ES-I3 (cell line): ENCODE measurements around the gene LARP1.
"Not testable (repeated sequence)": the region's sequence is repeated elsewhere in the genome, so short reads cannot be mapped to it uniquely, and the experiment has no call there.

Source experiments
- H3K36me3 ChIP-seq: 2 replicates; pipeline ENCODE4 v1.6.1; 2013; ENCODE audit warnings: mild to moderate bottlenecking, low read length, control low read depth, moderate library complexity; ENCODE audit not compliant: insufficient read depth
- H3K4me1 ChIP-seq: 2 replicates; pipeline ENCODE4 v1.6.1; 2013; ENCODE audit warnings: mild to moderate bottlenecking, control low read depth, low read length; ENCODE audit not compliant: insufficient read depth
- H3K9ac ChIP-seq: 2 replicates; pipeline ENCODE4 v1.6.1; 2013; ENCODE audit warnings: low read depth, mild to moderate bottlenecking, low read length, moderate library complexity
- H3K9me3 ChIP-seq: 2 replicates; pipeline ENCODE4 v1.6.1; 2013; ENCODE audit warnings: mild to moderate bottlenecking, low read length, moderate library complexity; ENCODE audit not compliant: control insufficient read depth, insufficient read depth

Gene LARP1

DNA sequence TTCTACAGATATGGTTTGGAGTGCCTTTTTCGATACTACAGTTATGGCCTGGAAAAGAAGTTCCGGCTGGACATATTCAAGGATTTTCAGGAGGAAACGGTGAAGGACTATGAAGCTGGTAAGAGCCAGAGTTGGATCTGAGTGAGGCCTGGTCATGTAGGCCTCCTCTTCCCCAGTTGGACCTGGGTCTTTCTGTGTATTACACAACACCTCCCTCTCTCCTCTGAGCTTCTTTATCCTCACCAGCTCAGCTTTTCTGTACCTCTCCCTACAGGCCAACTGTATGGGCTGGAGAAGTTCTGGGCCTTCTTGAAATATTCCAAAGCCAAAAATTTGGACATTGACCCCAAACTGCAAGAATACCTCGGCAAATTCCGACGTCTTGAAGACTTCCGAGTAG lies 56.1 kb downstream of the LARP1 start:
- Histone ChIP-seq H3K9me3 (no peaks in the 10 kb centered on the region), H3K4me1 (no peaks in the 10 kb centered on the region), H3K36me3 (peaks cover 55% of the 10 kb centered on the region), H3K9ac (no peak overlapping the region)

DNA sequence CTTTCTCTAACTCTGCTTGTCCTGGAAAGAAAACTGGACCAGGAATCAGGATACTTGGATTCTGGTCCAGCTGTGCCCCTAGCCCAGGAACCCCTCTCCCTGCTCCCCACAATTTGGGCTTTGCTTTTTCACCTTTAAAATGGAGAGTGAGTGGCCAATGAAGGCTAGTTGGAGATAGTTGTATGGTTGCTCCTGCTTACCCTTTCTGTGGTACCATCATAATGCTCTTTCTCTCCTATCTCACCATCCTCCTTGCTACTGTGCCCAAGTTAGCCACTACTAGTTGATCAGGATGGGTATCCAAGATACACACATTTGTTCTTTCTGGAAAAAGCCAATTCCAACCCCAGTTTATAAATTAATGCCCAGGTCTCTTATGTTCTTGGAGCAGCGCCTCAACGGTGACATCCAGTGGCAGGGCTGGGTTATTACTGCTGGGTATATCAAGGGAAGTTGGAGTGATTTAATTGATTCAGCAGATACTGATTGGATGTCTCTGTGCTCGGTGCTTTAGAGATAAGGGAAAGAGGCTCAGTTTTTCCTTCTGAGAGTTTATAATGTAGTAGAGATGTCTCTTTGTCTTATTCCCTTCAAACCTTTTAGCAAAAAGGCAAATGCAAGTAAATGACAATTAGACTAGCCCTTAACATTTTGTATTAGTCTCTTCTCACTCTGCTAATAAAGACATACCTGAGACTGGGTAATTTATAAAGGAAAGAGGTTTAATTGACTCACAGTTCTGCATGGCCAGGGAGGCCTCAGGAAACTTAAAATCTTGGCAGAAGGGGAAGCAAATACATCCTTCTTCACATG lies 56.7 kb downstream of the LARP1 start:
- Histone ChIP-seq H3K4me1 (no peaks in the 10 kb centered on the region), H3K9me3 (no peaks in the 10 kb centered on the region), H3K9ac (no peak overlapping the region), H3K36me3 (peaks cover 58% of the 10 kb centered on the region)

DNA sequence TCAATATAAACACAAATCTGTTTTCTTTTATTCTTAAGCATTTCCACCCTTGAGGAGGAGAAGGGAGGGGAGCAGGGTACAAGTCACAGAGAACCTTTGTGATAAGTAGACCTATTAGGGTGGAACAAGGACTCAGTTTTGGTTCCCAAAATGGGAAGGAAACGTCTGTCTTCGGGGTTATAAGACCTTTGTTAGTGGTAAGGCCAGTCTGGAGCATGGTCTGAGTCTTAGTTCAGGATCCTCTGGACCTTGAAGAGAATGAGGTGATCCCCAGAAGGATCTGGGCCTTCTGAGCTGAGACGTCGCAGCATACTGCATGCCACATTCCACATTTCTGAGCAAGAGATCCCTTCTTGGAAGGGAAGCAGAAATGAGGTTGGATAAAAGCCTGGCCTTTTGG lies 58.0 kb downstream of the LARP1 start:
- H3K36me3 ChIP-seq: peaks cover 56% of the 10 kb centered on the region
- no peaks in the 10 kb centered on the region for H3K4me1 ChIP-seq
- H3K9ac ChIP-seq: no peak overlapping the region
- no peaks in the 10 kb centered on the region for H3K9me3 ChIP-seq

DNA sequence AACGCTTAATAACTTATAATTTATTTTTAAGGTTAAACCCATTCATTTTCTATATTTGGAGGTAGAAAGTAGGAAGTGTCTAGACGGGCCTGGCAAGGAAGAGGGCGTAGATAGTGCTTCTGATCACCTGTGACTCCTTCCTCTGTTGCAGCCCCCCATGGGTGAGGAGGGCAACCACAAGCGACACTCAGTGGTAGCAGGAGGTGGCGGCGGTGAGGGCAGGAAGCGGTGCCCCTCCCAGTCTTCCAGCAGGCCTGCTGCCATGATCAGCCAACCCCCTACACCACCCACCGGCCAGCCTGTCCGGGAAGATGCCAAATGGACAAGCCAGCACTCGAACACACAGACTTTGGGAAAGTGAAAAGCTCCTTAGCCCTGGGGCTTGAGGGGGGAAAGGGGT lies 58.6 kb downstream of the LARP1 start:
- Histone ChIP-seq H3K9ac (no peak overlapping the region), H3K9me3 (no peaks in the 10 kb centered on the region), H3K4me1 (no peaks in the 10 kb centered on the region), H3K36me3 (peaks cover 56% of the 10 kb centered on the region)

DNA sequence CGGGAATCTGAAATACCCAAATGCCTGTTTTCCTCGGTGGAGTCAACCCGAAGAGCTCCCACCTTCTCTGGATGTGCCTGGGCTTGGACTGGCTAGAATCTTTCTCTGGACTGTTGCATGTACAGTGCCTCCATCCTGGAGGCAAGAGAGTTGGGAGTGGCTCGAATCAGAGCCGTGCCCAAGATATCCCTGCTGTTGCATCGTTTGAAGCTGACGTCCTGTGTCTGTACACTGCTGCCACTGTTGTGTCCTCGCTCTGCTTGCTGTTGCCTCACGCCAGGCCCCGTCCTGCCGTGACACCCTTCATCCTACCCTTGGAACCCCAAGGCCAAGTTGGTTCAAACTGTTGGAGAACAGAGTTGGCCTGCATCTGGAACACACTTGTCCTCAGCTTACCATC lies 59.8 kb downstream of the LARP1 start:
- Histone ChIP-seq H3K4me1 (no peaks in the 10 kb centered on the region), H3K9ac (no peak overlapping the region), H3K36me3 (peaks cover 52% of the 10 kb centered on the region), H3K9me3 (no peaks in the 10 kb centered on the region)

DNA sequence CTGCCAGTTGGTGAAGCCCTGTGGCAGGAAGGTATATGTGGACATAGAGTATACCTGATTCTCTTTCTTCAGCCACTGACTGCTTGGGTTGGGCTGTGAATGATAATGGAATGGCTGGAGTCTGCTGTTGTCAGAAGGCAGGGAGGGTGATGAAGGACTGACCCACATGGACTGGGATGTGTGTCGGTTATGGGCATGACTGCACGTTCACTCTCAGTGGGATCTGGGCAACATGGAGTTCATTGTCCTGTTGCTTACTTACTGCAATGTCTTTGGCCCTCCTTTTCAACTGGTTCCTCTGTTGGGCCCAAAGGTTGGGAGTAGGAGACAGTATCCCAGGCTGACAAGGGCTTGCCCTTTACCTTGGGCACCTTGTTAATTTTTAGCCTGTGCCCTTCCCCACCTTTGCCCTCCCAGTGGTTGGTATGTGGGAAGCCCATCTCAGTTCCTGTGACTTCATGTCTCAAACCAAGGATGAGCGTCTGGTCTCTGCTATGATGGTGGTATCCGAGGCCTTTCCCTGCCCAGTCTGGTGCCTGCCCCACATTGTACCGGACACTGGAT lies 60.6 kb downstream of the LARP1 start:
- H3K9ac ChIP-seq: no peak overlapping the region
- H3K36me3 ChIP-seq: peaks cover 51% of the 10 kb centered on the region
- no peaks in the 10 kb centered on the region for H3K9me3 ChIP-seq
- H3K4me1 ChIP-seq: no peaks in the 10 kb centered on the region

DNA sequence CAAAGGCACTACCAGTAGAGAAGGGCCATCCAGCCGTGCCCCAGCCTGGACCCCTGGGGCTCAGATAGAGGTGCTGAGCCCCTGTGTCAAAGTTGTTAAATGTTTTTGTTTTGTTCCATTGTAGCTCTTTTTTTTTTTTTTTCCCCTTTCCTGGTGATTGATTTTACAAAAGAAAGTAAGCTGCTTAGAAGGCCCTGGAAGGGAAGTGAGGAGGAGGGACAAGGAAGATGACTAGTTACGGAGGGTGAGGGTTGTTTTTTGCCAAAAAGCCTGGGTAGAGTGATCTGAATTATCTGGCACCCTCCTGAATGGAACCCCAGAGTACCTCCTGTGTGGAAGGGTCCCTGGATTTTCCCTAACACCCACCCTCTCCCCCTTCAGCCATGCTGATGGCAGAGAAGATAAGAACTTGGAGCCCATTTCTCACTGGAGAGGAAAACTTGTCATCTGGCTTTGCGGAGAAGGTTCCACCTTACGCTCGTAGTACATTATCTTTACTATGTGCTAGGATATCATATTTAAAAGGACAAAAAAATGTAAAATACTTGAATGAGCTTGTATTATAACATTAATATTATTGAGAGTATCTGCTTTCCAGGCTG lies 61.8 kb downstream of the LARP1 start:
- H3K9me3 ChIP-seq: no peaks in the 10 kb centered on the region
- H3K4me1 ChIP-seq: no peaks in the 10 kb centered on the region
- H3K36me3 ChIP-seq: peaks cover 44% of the 10 kb centered on the region
- H3K9ac ChIP-seq: no peak overlapping the region

DNA sequence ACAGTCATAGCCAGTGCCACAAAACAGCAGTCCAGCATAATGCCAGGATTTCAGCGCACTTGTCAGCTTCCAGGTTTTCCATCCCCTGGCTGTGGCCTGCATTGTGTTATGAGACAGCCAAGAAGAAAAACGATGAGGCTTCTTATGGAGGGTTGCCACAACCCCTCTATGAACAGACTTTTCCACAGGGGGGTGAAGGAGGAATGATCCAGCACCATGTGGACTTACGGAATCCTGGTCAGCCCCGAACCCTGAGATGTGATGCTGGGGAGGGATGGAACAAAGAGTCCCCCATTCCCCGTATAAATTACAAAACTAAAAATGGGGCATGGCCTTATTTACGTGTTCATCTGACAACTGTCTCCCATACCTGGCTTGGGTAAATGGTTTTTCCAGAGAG lies 62.6 kb downstream of the LARP1 start:
- Histone ChIP-seq H3K36me3 (peaks cover 41% of the 10 kb centered on the region), H3K9ac (no peak overlapping the region)

DNA sequence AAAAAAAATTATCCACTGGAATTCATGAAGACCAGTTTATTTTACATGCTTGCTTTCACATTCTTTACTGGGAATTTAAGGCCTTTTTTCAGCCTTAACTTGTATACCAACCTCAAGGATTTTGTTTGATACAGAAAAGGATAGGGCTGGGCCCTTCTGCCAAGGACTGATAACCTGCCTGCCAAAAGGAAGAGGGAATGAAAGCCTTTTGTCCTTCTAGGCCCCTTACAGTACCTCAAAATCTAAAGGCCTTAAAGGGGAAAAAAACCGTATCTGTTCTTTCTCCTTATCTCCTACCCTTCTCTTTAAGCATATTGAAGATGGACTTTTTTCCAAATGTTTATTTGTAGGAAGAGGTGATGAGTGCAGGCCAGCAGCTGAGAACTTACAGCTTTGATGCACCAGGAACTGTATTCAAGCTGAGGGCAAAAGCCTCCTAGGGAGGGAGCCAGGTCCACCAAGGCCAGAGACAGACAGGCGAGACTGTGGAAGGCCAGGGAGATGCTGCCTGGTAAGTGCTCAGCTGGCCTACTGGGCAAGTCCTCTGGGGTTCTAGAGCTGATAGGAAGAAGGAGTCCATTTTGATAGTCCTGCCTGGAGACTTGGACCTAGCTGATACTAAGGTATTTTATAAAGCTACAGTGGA lies 63.4 kb downstream of the LARP1 start:
- no peaks in the 10 kb centered on the region for H3K9me3 ChIP-seq
- H3K9ac ChIP-seq: no peak overlapping the region
- H3K4me1 ChIP-seq: no peaks in the 10 kb centered on the region
- H3K36me3 ChIP-seq: peaks cover 37% of the 10 kb centered on the region

More for the DNA sequence above, 62.6 kb downstream of the LARP1 start:
- H3K4me1 ChIP-seq: no peaks in the 10 kb centered on the region
- H3K9me3 ChIP-seq: no peaks in the 10 kb centered on the region

DNA sequence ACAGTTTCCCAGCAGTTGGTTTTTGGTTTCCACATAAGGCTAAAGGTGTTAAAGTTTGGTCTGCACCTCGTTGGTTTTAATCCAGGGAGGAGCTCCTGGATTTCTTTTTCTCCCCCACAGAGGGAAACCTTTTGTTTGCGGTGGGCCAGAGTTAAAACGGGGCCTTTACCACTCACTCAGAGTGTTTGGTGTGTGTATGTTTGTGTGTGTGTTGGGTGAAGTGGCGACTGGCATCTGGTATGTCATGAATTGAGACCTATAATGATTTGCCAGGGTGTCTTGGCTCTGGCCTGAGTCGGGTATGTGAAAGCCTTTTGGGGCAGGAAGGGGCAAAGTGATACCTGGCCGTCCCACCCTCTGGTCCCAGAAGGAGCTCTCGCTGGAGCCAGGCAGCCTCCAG lies 64.4 kb downstream of the LARP1 start:
- H3K36me3 ChIP-seq: peaks cover 43% of the 10 kb centered on the region
- no peak overlapping the region for H3K9ac ChIP-seq
- no peaks in the 10 kb centered on the region for H3K4me1 ChIP-seq
- H3K9me3 ChIP-seq: no peaks in the 10 kb centered on the region

DNA sequence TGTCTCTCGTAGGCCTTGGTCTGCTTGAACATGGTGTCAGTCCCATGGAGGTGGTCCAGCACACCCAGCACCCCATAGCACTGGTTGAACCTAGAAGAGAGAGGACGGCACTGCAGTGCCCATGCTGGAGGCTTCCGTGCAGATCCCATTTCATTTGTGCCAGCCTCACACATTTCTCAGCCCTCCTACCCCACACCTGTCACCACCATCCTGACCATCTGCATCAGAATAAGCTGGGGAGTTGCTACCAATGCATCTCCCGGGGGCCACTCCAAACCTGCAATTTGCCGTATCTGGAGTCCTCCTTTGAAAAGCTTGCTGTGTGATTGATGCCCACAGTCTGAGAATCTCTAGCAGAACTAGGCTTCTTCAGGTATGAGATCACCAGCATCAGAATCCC lies 65.2 kb downstream of the LARP1 start:
- no peaks in the 10 kb centered on the region for H3K4me1 ChIP-seq
- no peak overlapping the region for H3K9ac ChIP-seq
- no peaks in the 10 kb centered on the region for H3K9me3 ChIP-seq
- peaks cover 38% of the 10 kb centered on the region for H3K36me3 ChIP-seq

DNA sequence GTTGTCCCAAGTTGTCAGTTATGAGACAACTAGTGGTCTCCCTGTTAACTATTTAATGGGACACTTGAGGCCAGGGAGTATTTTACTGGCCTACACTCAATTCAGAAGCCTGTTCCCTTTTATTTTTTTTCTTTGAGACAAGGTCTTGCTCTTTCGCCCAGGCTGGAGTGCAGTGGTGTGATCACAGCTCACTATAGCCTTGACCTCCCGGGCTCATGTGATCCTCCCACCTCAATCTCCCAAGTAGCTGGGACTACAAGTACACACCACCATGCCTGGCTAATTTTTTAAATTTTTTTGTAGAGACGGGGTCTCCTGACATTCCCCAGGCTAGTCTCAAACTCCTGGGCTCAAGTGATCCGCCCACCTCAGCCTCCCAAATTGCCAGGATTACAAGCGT lies 67.7 kb downstream of the LARP1 start:
- H3K36me3 ChIP-seq: peaks cover 19% of the 10 kb centered on the region
- not testable (repeated sequence) for H3K9me3 ChIP-seq, H3K9ac ChIP-seq, H3K4me1 ChIP-seq

DNA sequence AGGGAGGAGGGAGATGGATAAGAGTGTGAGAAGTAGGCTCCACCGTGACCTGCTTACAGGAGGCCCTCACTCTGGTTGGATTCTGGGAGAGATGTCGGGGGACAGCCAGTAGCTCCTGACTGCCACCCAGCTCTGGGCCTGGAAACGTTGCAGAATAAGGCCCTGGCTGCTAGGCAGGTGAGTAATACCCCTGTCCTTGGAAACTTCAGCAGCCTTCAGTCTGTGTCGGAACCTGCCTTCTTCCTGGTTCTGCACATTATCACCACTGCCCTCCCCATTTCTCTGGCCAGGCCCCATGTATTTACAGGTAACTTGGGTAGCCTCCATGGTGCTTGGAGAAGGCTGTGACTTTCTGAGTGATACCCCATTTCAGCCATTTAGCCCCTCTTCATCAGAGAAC lies 68.4 kb downstream of the LARP1 start:
- Histone ChIP-seq H3K9me3 (no peaks in the 10 kb centered on the region), H3K9ac (no peak overlapping the region), H3K4me1 (no peaks in the 10 kb centered on the region), H3K36me3 (peaks cover 16% of the 10 kb centered on the region)

DNA sequence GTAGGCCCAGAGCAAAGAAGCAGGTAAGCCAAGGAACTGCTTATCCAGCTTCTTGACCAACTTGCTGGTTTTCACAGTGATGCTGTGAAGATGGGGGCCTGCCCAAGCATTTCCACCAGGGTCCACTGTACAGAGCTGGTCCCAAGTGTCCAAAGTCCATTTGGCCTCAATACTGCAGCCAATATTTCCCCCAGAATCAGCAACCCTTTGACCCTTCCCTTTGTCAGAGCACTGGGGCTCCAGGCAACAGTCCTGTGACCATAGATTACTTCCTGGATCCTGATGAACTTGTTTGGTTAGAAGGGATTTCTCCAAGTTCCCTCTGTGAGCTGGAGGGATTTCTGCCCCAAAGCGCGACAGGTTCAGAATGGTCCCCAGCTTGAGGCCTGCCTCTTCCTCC lies 68.9 kb downstream of the LARP1 start:
- H3K4me1 ChIP-seq: no peaks in the 10 kb centered on the region
- H3K36me3 ChIP-seq: peaks cover 17% of the 10 kb centered on the region
- H3K9ac ChIP-seq: no peak overlapping the region
- H3K9me3 ChIP-seq: no peaks in the 10 kb centered on the region

DNA sequence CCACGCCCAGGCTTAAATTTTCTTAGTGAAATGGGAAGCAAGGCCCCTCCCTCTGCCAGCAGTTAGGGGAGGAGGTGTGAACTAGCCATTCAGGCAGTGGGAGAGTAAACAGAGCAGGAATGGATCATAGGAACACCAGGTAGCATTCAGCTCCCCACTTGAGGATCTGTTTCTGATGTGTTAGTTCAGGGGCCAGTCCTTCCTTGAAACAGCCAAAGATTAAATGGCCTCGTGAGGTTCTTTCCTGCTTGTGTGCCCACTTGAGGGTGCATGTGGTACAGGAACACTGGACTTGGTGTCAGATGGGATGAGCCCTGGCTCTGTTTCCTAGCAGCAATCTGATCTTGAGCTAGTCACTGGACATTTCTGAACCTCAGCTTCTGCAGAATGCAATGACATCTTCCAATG lies 74.0 kb downstream of the LARP1 start:
- Histone ChIP-seq H3K4me1 (no peaks in the 10 kb centered on the region), H3K36me3 (peaks cover 20% of the 10 kb centered on the region), H3K9me3 (no peaks in the 10 kb centered on the region), H3K9ac (no peak overlapping the region)
